T-helper 1 cell treated with Interleukin-12 subunit alpha and Interleukin-12 subunit beta and Interleukin-4 antibody, amounts not matched to agents 30 ng/mL and 1 ng/mL, for 36 hours (primary cell): ENCODE data around the gene ADCY7. TPM values are rescaled to one million over a fixed set of nuclear protein-coding genes. Genes with fewer than 3 reads are reported as not detected.

Source experiments
- intact Hi-C: fragments of 100-400 bp; cut with micrococcal nuclease; formaldehyde crosslinking; loops from one replicate; pipeline ENCODE4 v1.15.1; 2024
- total RNA-seq: library from RNA; stranded (reverse); gene quantifications from 2 replicates; pipeline ENCODE4 v1.2.3, GENCODE V29; 2022

Gene ADCY7
- total RNA-seq, 1 donor from 2014 or later, result 213 TPM

DNA sequence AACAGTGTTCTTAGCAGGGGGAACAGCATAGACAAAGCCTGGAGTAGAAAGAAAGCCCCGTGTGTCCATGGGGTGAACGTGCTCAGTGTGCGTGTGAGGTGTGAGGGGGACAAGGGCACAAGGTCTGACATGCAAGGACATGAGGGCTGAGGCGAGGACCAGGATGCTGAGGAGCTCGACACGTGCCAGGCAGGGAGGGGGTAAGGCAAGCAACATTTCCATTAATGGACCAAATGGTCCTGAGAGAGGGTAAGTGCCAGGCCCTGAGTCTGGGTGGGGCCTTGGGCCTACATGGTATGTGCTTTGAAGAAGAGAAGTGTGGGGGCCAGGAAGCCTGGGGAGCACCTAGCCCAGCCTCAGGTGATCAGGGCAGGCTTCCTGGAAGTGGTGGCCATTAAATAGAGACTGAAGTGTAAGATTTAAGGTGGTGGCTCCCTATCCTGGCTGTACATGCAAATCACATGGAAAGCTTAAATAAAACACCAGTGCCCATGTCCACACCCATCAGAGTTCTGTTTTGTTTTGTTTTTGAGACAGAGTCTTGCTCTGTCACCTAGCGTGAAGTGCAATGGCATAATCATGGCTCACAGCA lies 29.3 kb downstream of the ADCY7 start:
- intact Hi-C loops, result no loop called here

- intact Hi-C loops, result no loop called here
Observed at GRCh38 chr16:50296807-50297206, 30.5 kb downstream of the ADCY7 start.

DNA sequence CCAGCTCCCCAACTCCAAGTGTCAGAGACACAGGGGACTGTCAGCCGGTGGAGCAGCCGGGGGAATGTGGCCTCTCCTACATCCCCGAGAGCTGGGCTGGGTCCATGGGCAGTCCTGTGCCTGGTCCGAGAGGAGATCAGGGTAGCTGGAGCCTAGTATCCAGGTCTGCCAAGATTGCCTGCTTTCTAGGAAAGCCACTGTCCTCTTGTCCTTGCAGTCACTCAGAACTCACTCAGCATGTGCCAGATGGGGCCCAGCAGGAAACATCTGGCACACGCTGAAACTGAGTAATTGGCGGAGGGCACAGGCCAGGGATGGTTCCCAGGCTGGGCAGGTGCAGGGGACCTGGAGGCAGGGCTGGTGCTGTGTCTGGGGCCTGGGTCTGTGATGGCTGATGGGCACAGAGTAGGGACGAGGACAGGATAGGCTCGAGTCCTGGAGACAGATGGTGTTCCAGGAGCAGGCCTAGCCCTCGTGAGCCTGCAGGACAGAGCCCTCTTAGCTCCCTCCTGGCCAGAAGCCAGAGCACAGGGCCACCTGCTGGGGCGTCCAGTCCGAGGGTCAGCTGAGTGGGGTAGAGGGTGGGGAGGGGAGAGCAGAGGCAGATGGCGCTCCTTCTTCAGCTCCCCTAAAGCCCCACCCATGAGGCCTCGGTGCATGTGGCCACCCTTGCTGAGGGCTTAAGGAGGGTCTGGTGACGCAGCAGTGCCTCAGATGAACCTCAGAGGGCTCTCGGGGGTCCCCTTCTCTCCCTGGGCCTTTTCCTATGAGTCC lies 31.1 kb downstream of the ADCY7 start:
- intact Hi-C loops, result no loop called here

- intact Hi-C loops, result no loop called here
Observed at GRCh38 chr16:50298075-50298460, 31.7 kb downstream of the ADCY7 start.

- intact Hi-C loops, result no loop called here
Observed at GRCh38 chr16:50298591-50299507, 32.5 kb downstream of the ADCY7 start.

- intact Hi-C loops, result no loop called here
Observed at GRCh38 chr16:50299508-50300105, 33.3 kb downstream of the ADCY7 start.

- intact Hi-C loops, result no loop called here
Observed at GRCh38 chr16:50300942-50301625, 34.7 kb downstream of the ADCY7 start.

GRCh38 chr16:50301626-50302471 lies 35.5 kb downstream of the ADCY7 start:
- intact Hi-C loops, result no loop called here

GRCh38 chr16:50302472-50303005 lies 36.2 kb downstream of the ADCY7 start:
- intact Hi-C loops, result no loop called here

GRCh38 chr16:50303041-50303604 lies 36.8 kb downstream of the ADCY7 start:
- intact Hi-C loops, result no loop called here

- intact Hi-C loops, result no loop called here
Observed at GRCh38 chr16:50303605-50304466, 37.5 kb downstream of the ADCY7 start.

- intact Hi-C loops, result no loop called here
Observed at GRCh38 chr16:50304467-50305440, 38.4 kb downstream of the ADCY7 start.

DNA sequence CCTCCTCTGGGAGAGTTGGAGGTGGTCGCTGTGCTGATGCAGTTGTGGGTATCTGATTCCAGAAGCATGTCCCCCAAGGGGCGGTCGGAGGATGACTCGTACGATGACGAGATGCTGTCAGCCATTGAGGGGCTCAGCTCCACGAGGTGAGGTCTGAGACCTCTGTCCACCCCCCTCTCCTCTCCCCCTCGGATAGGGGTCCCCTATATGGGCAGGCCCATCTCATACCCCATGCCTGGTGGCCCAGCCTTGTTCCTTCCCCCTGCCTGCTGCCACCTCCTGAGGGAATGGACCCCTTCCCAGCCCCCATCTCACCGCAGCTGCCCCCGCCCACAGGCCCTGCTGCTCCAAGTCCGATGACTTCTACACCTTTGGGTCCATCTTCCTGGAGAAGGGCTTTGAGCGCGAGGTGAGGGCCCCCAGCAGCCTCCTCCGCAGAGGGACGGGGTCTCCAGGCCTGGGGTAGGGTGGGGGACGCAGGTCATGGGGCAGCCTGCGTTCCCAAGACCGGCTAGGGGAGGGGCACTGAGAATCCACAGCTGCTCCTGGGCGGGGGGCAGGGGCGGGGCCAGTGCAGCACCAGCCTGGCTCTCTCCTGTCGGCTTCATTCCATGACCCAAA lies 39.2 kb downstream of the ADCY7 start:
- intact Hi-C loops, result no loop called here

DNA sequence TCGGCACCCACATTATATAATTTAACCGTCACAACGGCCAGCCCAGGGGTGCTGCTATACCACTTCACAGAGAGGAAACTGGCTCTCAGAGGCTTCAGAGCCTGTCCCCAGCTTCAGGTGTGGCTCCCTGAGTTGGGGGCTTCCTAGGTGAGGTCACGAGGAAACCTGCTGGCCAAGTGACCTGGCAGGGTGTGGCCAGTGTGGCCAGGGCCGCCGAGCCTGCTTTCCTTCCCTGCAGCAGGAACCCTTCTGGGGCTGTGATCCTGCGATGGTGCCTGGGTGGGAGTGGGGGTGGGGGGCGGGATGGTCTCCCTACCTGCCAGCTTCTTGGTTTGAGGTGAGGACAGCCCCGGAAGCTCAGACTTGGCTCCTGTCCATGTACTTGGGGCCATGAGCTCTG lies 39.9 kb downstream of the ADCY7 start:
- intact Hi-C loops, result no loop called here

- intact Hi-C loops, result no loop called here
Observed at GRCh38 chr16:50308237-50308965, 42.0 kb downstream of the ADCY7 start.

GRCh38 chr16:50309156-50309526 lies 42.8 kb downstream of the ADCY7 start:
- intact Hi-C loops, result no loop called here
